Posterior cingulate gyrus (tissue), 11 donors: ENCODE data around the gene B4GALT5.

Experiments used
- DNase-seq, 10 donors: peaks; one replicate each; pipeline versions ENCODE4 v3.0.0 to v3.0.0-alpha.2; 2020 to 2021; ENCODE audit warnings: mixed read lengths in 3 of 10
- intact Hi-C: fragments of 100-400 bp; cut with DNase I; formaldehyde crosslinking; loops from one replicate; pipeline ENCODE4 v1.15.1; 2023

B4GALT5 gene

DNA sequence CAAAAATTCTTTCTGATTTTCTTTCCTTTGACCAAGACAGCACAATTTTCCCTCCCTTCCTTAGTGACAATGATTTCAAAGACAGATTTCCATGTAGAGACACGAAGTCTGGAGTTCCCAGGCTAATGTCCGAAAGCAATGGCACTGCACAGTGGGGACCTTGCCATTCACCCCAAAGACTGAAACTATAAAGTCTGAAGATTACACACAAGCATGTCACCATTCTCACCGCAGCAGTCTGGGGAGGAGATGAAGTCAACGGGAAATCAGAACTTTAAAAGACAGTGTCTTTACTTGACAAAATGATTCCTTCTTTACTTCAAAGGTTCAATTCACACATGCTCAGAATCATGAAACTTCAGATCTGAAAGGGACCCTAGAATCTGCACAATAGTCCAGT is 8.3 kb downstream of the B4GALT5 start:
- no peak for DNase-seq
- intact Hi-C loops = no loop called here

DNA sequence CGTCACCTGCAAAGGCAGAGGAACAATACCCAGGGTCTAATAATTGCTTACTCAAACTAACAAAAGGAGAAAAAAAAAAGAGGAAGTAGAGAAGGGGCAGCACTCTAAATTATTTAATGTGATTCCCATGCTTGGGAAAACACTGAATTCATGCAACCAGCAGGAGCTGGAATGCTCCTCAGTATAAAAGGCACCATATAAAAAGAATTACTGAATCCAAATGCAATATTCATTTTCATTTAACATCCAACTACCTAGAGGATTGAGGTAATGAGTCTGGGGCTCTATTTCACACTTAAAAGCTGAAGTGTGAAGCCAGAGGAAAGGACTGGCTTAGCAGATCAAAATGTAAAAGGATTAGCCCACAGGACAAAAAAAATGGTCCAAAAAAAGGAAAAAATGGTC is 8.7 kb downstream of the B4GALT5 start:
- intact Hi-C loops = no loop called here
- no peak for DNase-seq

- DNase-seq = no peak
- intact Hi-C loops = no loop called here
These were observed 11.8 kb downstream of the B4GALT5 start for GRCh38 chr20:49701916-49702315.

DNA sequence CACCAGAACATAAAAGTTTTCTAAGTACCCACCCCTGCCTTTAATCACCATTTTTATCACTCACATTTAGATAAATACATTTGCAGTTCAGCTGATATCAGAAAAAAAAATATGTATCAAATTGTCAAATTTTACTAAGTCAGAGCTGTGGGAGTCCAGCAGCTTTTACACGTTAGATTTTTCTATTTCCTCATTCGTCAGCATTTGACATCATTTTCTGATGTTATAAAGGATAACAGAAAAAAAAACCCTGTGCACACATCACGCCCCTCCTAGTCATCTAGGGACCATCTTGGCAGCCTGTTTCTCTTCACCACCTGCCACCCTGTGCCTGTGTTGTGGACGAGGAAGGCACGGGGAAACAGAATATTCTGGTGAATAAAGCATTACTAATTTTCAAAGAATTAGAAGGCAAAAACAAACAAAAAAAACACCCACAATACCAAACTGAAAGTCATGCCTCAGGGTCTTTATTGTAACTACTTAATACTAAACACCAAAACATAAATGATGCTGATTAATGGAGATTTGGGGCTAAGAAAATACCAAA is 12.4 kb downstream of the B4GALT5 start:
- DNase-seq = no peak
- intact Hi-C loops = no loop called here

DNA sequence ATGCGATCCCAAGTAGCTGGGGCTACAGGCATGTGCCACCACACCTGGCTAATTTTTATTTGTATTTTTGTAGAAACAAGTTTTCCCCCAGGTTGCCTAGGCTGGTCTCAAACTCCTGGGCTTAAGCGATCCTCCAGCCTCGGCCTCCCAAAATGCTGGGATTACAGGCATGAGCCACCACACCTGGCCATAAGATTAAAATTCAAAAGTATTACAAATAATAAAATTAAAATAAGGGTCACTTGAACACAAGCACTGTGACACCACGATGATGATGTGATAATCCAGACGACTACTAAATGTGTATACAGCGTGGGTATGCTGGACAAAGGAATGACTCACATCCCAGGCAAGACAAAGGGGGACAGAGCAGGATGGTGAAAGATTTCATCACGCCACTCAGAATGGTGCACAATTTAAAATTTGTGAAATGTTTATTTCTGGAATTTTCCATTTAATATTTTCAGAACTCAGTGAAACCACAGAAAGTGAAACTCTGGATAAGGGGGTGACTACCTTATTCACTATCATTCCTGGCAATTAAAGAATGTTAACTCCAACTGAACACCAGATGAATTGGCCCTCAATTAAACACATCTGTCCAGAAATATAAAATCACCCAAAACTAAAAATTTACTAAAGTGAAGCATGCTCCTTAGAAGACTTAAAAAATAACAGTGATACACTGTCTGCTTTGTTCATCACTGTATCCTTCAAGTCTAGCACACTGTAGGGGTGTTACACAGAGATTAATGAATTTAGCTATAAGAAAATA is 13.1 kb downstream of the B4GALT5 start:
- no peak for DNase-seq
- intact Hi-C loops = no loop called here

GRCh38 chr20:49699200-49699992 is 14.3 kb downstream of the B4GALT5 start:
- intact Hi-C loops = no loop called here
- no peak for DNase-seq

DNA sequence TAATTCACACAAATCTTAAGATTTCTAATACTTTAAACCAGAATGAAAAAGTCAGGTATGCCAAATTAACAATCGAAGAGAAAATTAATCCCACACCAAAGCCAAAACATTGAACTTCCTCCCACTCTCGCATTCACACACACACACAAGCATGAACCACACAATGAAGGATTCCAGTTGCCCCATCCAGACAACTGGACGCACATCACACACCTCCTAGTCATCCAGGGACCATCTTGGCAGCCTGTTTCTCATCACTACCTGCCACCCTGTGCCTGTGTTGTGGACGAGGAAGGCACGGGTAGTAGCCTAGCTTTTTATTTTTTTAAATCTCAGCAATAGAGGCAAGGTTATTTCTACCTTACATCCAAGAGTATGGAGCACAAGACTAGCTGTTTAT is 15.2 kb downstream of the B4GALT5 start:
- intact Hi-C loops = no loop called here
- DNase-seq = no peak

- peak in 1 of 10 donors; percentile 78 for DNase-seq
- intact Hi-C loops = no loop called here
These were observed 16.6 kb downstream of the B4GALT5 start for GRCh38 chr20:49697071-49697470.

GRCh38 chr20:49696594-49696993 is 17.1 kb downstream of the B4GALT5 start:
- intact Hi-C loops = no loop called here

DNA sequence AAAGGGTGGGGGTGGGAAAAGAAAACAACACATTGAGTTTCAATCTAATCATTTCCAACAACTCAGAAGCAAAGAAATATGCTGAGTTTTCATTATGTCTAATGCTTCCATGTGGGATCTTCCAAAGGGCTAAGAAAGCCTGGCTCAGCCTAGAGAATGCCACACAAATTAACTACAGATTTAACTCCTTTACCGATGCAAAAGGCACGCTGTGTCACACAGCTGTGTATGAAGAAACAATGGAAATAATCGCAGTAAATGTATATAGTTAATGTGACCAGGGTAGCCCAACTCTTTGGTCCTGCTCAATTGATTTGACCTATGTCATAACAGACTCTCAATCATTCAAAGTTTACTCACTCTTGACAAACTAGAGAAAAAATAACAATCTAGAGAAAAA is 17.8 kb downstream of the B4GALT5 start:
- intact Hi-C loops = no loop called here
- DNase-seq = no peak

More at GRCh38 chr20:49696594-49696993, 17.1 kb downstream of the B4GALT5 start:
- no peak for DNase-seq

GRCh38 chr20:49694450-49695071 is 19.1 kb downstream of the B4GALT5 start:
- intact Hi-C loops = no loop called here
- no peak for DNase-seq

- no peak for DNase-seq
- intact Hi-C loops = no loop called here
These were observed 20.1 kb downstream of the B4GALT5 start for GRCh38 chr20:49693435-49694171.

GRCh38 chr20:49692941-49693340 is 20.7 kb downstream of the B4GALT5 start:
- DNase-seq = no peak
- intact Hi-C loops = no loop called here

DNA sequence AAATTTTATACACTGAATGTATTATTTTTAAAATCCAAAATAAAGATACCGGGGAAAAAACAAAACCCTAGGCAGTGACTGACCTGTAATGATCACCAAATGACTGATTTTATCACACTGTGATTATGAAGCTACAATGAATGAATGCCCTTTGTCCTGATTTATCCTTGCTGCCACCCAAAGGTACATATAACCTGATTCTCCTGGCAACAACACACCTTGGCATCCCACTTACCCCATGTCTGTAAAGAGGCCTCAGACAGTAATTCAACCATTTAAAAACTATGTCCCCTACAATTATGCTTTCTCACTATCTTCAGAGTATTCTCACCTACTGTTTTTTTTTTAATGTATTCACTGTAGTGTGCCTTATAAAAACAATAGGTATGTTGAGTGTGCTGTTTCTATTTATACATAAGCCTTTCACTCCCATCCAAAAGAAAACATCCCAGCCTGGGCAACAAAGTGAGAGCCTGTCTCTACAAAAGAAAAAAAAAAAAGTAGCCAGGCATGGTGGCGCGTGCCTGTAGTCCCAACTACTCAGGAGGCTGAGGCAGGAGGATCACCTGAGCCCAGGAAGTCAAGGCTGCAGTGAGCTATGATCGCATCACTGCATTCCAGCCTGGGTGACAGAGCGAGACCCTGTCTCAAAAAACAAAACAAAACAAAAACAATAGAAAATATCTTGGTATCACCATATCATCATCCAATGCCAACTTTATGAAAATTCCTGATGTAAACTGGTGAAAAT is 21.7 kb downstream of the B4GALT5 start:
- DNase-seq = no peak
- intact Hi-C loops = no loop called here

- intact Hi-C loops = no loop called here
- no peak for DNase-seq
These were observed 22.6 kb downstream of the B4GALT5 start for GRCh38 chr20:49690899-49691620.

DNA sequence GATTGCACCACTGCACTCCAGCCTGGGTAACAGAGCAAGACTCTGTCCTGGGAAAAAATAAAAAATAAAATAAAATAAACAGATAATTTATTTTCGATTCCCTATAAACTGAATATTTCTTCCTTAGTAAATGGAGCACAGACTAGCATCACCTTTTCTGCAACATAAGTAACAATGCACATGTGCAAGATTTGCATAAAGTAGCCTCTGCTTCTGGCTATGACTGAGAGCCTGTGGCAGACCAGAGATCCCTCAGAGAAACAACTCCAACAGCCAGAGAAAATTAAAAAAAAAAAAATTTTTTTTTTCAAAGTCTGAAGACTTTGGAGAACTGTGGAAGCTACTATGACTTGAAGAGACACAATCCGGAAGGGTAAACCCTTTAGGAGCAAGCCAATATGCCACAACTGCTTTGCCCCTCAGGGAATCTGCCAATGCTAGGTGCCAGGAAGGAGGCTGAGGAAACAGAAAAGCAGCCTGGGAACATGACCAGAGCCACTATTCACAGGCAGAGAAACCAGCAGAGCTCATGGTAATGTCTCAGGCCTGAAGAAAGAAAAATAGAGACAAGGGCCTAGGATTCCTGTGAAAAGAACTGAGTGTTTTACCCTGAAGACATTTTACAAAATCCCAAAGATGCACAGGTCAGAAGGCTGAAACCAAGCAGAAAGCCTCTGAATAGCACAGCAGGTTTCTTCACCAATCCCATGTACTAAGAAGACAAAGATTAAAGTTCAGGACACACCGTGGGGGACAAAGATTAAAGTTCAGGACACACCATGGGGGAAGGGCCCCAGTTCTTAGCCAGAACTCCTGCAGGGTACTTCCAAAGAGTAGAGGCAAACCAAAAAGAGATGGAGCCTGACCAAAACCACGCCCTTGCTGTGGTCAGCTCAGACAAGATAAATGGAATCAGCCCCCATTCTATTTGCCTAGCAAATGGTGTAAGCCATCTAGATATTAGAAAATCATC is 25.8 kb downstream of the B4GALT5 start:
- intact Hi-C loops = no loop called here
- no peak for DNase-seq

- DNase-seq = no peak
- intact Hi-C loops = no loop called here
These were observed 27.9 kb downstream of the B4GALT5 start for GRCh38 chr20:49685809-49686208.

DNA sequence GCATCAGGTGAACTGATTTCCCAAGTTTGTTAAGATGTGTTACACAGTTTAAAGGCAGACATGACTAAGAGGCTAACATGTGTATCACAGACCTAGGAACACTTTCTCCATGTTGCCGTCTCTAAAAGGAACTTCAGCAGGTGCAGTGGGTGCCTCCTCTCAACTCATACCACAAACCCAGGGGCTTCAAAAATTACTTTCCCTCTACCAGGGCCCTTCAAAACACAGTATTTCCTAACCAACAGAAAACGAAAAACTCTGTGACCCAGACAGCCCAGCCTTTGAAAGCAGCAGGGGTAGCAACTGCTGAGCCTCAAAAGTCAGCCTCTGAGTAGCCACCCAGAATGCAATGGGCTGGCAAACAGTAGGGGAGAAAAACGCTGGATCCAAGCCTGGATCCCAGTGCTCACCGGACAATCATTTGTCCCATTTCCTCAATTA is 28.5 kb downstream of the B4GALT5 start:
- DNase-seq = peak in 5 of 10 donors; percentile 18 to 84 (median 48)
- intact Hi-C loops = no loop called here
